T-helper 2 cell treated with Interferon-gamma antibody and Interleukin-4, amounts not matched to agents 5 μg/mL and 100 μg/mL, for 36 hours (primary cell): ENCODE results near the gene SPATA1.

Source experiments
- DNase-seq: peaks from one replicate; pipeline ENCODE4 v3.0.0; 2021; ENCODE audit warnings: low spot score
- H3K27ac Mint-ChIP-seq: one replicate; pipeline ENCODE4 v1.8.0; 2021; ENCODE audit warnings: mild to moderate bottlenecking, mixed read lengths
- H3K27me3 Mint-ChIP-seq: one replicate; pipeline ENCODE4 v1.8.0; 2021; ENCODE audit warnings: low read depth, mixed read lengths
- H3K36me3 Mint-ChIP-seq: one replicate; pipeline ENCODE4 v1.8.0; 2021; ENCODE audit warnings: low read depth, mixed read lengths
- H3K4me1 Mint-ChIP-seq: one replicate; pipeline ENCODE4 v1.8.0; 2021; ENCODE audit warnings: low read depth, mixed read lengths
- H3K4me3 Mint-ChIP-seq: one replicate; pipeline ENCODE4 v1.8.0; 2022; ENCODE audit warnings: mild to moderate bottlenecking, moderate library complexity, mixed read lengths
- H3K9me3 Mint-ChIP-seq: one replicate; pipeline ENCODE4 v1.8.0; 2021; ENCODE audit warnings: mixed read lengths

The SPATA1 gene

GRCh38 chr1:84613887-84614286 lies 107.7 kb downstream of the SPATA1 start:
- no peak overlapping the region for H3K27ac Mint-ChIP-seq
- no peak for DNase-seq
- H3K4me3 Mint-ChIP-seq = no peak overlapping the region
- H3K27me3 Mint-ChIP-seq = no peaks in the 10 kb centered on the region
- H3K4me1 Mint-ChIP-seq = no peaks in the 10 kb centered on the region
- peaks cover 5% of the 10 kb centered on the region for H3K36me3 Mint-ChIP-seq
- H3K9me3 Mint-ChIP-seq = peaks cover 35% of the 10 kb centered on the region

GRCh38 chr1:84615790-84616189 lies 109.6 kb downstream of the SPATA1 start:
- Mint-ChIP-seq H3K4me1 (peaks cover 8% of the 10 kb centered on the region), H3K4me3 (no peak overlapping the region)

More at GRCh38 chr1:84615790-84616189, 109.6 kb downstream of the SPATA1 start:
- no peak for DNase-seq
- Mint-ChIP-seq H3K9me3 (peaks cover 31% of the 10 kb centered on the region), H3K27ac (no peak overlapping the region), H3K27me3 (no peaks in the 10 kb centered on the region), H3K36me3 (peaks cover 5% of the 10 kb centered on the region)
